NCI-H187 (cell line): ENCODE measurements around the gene UFC1.

ENCODE experiments used
- DNase-seq, 2 experiments: peaks; one replicate each; lab custom pipeline; 2025; lab: John Stamatoyannopoulos, UW

Gene UFC1

DNA sequence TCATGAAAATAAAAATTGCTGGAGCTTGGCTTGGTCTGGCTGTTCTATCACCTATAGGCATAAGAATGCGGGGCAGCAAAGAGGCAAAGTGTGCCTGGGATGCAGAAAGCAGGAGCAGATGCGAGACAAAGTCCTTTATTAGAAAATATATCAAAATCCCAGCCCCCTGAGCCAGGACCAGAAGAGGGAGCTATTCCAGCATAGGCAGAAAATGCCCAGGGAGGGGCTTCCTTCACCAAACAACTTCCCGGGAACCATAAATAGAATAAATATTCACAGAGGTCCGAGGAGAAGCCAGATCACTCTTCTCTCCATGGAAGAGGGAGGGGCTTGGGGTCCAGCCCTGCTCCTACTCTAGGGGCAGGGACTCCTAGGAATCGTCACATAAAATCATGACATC is 17.4 kb downstream of the UFC1 start:
- DNase-seq: no peak

DNA sequence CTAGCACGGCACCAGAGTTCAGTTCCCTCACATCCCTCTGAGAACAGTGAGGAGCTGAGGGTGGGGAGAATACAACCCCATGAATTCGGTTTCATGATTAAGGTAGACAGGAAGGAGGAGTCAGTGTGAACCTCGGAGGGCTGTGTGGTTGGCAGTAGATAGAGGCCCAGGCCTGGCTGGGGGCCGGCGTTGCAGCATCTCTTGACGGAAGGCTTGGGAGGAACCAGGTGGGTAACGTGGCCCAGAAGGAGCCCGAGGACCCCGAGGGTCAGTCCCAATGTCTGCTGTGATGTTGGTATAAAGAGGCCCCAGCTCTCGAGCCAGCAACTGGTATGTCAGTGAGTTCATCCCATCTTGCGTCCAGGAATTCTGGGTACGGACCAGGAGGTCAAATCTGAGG is 17.9 kb downstream of the UFC1 start:
- DNase-seq: no peak

GRCh38 chr1:161172349-161172748 is 18.6 kb downstream of the UFC1 start:
- DNase-seq: no peak

GRCh38 chr1:161172776-161173376 is 19.1 kb downstream of the UFC1 start:
- no peak for DNase-seq

DNA sequence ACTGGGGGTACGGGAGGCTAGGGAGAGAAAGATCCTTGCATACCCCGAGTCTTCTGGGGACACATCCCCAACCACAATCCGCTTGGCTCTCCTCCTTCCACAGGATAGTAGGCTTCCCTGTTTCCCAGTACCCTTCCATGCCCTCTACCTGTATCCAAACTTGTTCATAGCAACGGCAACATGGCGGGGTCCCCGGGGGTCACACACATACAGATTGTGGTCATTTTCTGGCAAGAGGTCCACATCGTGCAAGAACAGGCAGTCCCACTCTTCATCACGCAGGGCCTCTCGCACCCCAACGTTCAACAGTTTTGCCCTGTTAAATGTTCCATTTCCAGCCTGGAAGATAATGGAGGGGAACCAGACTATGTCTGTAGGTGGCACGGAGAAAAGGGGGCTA is 19.9 kb downstream of the UFC1 start:
- no peak for DNase-seq

GRCh38 chr1:161174911-161175310 is 21.1 kb downstream of the UFC1 start:
- no peak for DNase-seq

GRCh38 chr1:161175771-161176453 is 22.1 kb downstream of the UFC1 start:
- DNase-seq: no peak

GRCh38 chr1:161176468-161177111 is 22.8 kb downstream of the UFC1 start:
- DNase-seq: no peak

GRCh38 chr1:161177112-161177935 is 23.5 kb downstream of the UFC1 start, which contains the start of gene B4GALT3:
Gene B4GALT3 (minus strand): TSS chr1:161177507. CDS start chr1:161176060, 1,447 bp downstream.
- DNase-seq: peak; percentile 89 to 95

- DNase-seq: no peak
Observed at GRCh38 chr1:161177936-161178244, 24.1 kb downstream of the UFC1 start.

DNA sequence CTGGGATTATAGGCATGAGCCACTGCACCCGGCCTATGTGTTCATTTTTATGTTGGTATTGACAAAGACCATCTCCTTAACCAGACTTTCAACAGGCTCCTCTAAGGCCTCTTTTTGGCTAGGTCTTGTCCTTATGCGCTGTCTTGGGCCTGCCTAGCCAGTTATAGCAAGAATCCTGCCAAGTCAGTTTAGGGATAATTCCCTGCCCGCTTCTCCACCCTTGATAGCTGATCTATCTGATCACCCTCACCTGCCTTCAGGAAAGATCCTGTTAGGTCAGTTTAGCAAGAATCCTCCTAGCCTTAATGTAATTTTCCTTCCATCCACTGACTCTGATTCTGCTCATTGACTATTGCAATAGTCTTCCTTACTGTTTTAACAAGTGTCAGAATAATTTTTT is 25.9 kb downstream of the UFC1 start:
- DNase-seq: no peak

- no peak for DNase-seq
Observed at GRCh38 chr1:161180639-161181038, 26.9 kb downstream of the UFC1 start.

- DNase-seq: no peak
Observed at GRCh38 chr1:161182214-161182613, 28.4 kb downstream of the UFC1 start.

GRCh38 chr1:161185282-161185682 is 31.5 kb downstream of the UFC1 start:
- DNase-seq: no peak

DNA sequence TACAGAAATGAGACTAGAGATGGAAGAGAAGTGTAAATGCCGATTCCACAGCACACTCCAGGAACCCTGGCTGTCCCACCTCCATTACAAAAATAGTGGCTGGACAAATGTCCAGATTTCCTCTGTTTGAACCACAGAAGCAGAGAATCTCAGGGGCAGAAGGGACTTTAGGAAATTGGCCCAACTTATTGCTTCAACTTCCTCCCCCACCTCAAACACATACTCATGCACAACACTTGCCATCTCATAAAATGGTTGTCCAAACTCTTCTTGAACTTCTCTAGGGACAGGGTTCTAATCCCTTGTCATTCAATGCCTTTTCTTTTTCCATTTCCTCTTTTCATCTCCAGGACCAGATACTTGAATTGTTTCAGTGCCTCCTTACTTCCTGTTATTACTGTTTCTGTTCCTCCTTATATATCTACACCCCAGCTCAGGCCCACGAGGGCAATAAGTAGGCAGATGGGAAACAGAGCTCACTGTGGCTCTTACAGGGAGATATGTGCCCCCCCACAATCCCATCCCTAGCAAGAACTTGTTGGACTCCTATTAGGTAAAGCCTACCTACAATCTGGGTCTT is 32.0 kb downstream of the UFC1 start:
- DNase-seq: no peak

DNA sequence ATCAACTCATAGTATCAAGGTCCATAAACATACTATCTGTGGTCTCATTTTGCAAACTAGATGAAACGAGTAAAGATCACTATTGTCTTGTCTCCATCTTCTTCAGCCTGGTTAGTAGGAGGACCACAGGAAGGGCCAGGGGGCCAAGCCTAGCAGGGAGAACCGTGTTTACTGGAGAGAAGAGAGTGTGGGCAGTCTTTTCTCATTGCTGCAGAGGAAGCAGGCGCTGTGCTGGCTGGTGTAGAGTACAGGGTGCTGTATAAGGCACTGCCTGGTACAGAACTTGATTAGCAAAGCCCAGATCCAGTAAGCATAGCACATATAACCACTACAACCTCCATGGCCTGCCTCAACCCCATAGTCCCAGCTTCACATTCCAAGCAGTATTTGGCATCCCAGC is 33.5 kb downstream of the UFC1 start:
- DNase-seq: no peak

- DNase-seq: no peak
Observed at GRCh38 chr1:161188381-161188780, 34.6 kb downstream of the UFC1 start.

DNA sequence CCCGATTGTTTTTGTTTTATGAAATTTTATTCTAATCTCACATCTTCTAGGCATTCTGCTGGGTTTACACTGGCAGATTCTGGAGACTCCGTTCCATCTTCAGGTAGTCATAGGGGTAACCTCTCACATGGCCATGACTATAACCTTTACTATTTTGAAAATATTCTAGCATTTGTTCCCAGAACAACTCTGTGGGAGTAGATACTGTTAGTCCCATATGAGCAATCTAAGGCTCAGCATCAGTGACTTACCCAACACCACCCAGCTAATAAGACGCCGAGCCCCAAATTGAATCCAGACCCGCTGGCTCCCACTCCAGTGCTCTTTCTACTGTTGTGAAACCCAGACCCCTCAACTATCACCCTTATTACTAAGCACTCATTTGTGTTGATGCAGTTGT is 35.3 kb downstream of the UFC1 start:
- no peak for DNase-seq

GRCh38 chr1:161190962-161191521 is 37.3 kb downstream of the UFC1 start:
- DNase-seq: no peak

GRCh38 chr1:161191971-161192370 is 38.2 kb downstream of the UFC1 start:
- no peak for DNase-seq

- DNase-seq: peak; percentile 47 to 52
Observed at GRCh38 chr1:161192476-161193465, 39.0 kb downstream of the UFC1 start.
